ENCODE measurements around the gene CSTF3.
"Not testable (repeated sequence)": the region's sequence is repeated elsewhere in the genome, so short reads cannot be mapped to it uniquely, and the experiment has no call there.

The CSTF3 gene

DNA sequence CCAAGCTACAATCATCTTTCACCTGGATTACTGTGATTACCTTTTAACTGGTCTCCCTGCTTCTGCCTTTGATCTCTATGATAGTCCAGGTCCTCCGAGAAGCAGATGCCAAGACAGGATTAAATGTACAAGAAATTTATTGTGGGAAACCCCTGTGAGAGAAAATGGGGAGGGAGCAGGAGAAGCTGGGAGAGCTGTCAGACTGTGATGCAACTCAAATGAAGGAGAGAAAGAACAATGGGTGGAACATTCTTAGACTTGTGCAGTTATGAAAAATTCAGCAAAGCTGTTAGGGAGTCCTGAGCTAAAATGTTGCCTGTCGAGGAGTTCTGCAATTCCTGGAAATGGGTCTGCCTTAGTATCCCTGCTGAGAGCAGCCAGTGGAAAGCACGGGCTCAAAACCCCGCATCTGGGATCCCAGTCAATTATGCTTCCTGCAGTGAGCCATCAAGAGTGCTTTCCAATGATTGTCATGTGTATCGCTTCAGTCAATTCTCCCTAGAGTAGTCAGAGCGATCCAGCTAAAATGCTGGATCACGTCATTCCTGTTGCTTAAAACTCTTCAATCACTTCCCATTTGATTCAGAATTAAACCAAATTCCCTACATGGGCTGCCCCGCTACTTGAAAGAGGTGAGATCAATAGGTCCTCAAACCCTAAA, 16.5 kb upstream of the CSTF3 start:
- Mint-ChIP-seq H3K27ac (no peak overlapping the region), H3K36me3 (ENCODE audit: low read depth) (peaks cover 4% of the 10 kb centered on the region), H3K9me3 (peaks cover 4% of the 10 kb centered on the region), H3K27me3 (ENCODE audit: low read depth) (no peaks in the 10 kb centered on the region), H3K4me3 (no peak overlapping the region), H3K4me1 (ENCODE audit: low read depth) (peaks cover 13% of the 10 kb centered on the region)

DNA sequence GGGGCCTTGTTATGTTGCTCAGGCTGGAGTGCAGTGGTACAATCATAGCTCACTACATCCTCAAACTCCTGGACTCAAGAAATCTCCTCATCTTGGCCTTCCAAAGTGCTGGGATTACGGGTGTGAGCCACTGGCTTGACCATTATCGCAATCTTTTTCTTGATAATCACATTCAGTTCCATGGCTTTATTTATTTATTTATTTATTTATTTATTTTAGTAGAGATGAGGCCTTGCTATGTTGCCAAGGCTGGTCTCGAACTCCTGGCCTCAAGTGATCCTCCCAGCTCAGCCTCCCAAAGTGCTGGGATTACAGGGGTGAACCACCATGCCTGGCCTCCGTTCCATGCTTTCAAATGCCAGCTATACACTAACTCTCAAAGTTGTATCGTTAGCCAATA, 15.5 kb upstream of the CSTF3 start:
- H3K27ac Mint-ChIP-seq; H3K4me3 Mint-ChIP-seq; H3K27me3 Mint-ChIP-seq (ENCODE audit: low read depth); H3K36me3 Mint-ChIP-seq (ENCODE audit: low read depth); H3K9me3 Mint-ChIP-seq: not testable (repeated sequence)
- peaks cover 13% of the 10 kb centered on the region for H3K4me1 Mint-ChIP-seq (ENCODE audit: low read depth)

- Mint-ChIP-seq H3K4me3 (no peak overlapping the region), H3K27me3 (ENCODE audit: low read depth) (no peaks in the 10 kb centered on the region), H3K4me1 (ENCODE audit: low read depth) (no peaks in the 10 kb centered on the region), H3K36me3 (ENCODE audit: low read depth) (no peaks in the 10 kb centered on the region), H3K9me3 (no peaks in the 10 kb centered on the region), H3K27ac (no peak overlapping the region)
Measured at GRCh38 chr11:33172996-33173395, 11.7 kb upstream of the CSTF3 start.

- Mint-ChIP-seq H3K4me1 (ENCODE audit: low read depth) (no peaks in the 10 kb centered on the region), H3K36me3 (ENCODE audit: low read depth) (no peaks in the 10 kb centered on the region), H3K27me3 (ENCODE audit: low read depth) (no peaks in the 10 kb centered on the region), H3K4me3 (no peak overlapping the region), H3K9me3 (no peaks in the 10 kb centered on the region), H3K27ac (no peak overlapping the region)
Measured at GRCh38 chr11:33172345-33172744, 11.1 kb upstream of the CSTF3 start.

DNA sequence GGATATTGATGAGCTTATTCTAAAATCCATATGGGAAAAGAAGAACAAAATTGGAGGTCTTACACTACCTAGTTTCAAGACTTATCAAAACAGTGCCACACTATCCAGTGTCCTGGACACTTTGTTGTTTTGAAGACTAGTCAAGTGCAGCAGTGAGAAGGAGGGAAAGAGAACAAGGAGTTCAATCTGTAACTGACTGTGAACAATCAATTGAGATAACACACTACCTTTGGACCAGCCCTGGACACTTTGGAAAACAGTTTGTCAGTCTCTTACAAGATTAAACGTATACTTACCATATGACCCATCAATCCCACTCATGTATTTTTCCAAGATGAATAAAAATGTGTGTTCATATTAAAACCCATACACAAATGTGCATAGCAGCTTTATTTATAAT, 10.0 kb upstream of the CSTF3 start:
- Mint-ChIP-seq H3K36me3 (ENCODE audit: low read depth) (no peaks in the 10 kb centered on the region), H3K9me3 (no peaks in the 10 kb centered on the region), H3K27me3 (ENCODE audit: low read depth) (no peaks in the 10 kb centered on the region), H3K27ac (no peak overlapping the region), H3K4me1 (ENCODE audit: low read depth) (no peaks in the 10 kb centered on the region), H3K4me3 (no peak overlapping the region)

DNA sequence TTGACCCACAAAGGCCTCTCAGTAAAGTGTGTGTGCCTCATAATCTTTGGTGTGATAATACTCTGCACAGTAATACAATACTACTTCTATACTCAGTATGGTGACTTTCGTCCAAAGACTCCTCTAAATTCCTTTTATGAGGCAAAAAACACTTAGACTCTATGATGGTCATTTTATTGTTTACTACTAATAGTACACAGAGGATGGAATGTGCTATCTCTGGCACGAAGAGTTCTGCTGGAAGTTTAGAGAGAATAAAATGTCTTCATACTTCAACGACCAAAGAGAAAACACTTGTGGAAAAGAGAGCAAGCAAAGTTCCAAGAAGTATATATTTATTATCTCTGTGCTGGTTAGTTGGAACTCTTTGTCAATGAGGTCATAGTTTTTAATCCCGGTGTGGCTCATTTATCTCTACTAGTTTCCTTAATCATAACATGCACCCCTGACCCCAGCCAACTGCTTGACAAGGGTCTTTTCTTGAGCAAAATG, 7.5 kb upstream of the CSTF3 start:
- Mint-ChIP-seq H3K27ac (no peak overlapping the region), H3K9me3 (no peaks in the 10 kb centered on the region), H3K4me1 (ENCODE audit: low read depth) (no peaks in the 10 kb centered on the region), H3K36me3 (ENCODE audit: low read depth) (no peaks in the 10 kb centered on the region), H3K4me3 (no peak overlapping the region), H3K27me3 (ENCODE audit: low read depth) (no peaks in the 10 kb centered on the region)

GRCh38 chr11:33162831-33163230, 1.6 kb upstream of the CSTF3 start:
- Mint-ChIP-seq H3K9me3 (no peaks in the 10 kb centered on the region), H3K27me3 (ENCODE audit: low read depth) (no peaks in the 10 kb centered on the region), H3K36me3 (ENCODE audit: low read depth) (peaks cover 14% of the 10 kb centered on the region), H3K4me1 (ENCODE audit: low read depth) (peaks cover 27% of the 10 kb centered on the region), H3K4me3 (peak overlapping the region; percentile 45), H3K27ac (peak overlapping the region; percentile 16)

DNA sequence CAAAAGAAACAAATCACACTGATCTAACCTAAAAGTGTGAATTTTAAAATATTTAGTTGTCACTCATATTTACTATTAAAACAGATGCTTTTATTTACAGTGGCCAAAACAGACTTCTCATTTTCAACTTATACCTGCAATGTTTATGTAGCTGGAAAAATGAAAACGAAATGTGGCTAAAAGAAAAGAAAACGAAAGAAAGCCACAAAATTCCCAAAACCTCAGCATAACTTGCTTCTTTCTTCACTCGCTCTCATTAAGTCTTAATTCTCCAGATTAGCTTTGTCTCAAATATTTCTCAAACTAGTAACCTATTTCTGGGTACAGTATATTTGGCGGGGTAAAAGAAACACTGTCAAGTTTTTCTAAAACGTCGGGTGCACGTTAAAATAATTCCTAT, 693 bp downstream of the CSTF3 start:
- peak overlapping the region; percentile 100 for H3K4me3 Mint-ChIP-seq
- H3K9me3 Mint-ChIP-seq = no peaks in the 10 kb centered on the region
- peak overlapping the region; percentile 98 for H3K27ac Mint-ChIP-seq
- H3K27me3 Mint-ChIP-seq (ENCODE audit: low read depth) = no peaks in the 10 kb centered on the region
- H3K36me3 Mint-ChIP-seq (ENCODE audit: low read depth) = peaks cover 18% of the 10 kb centered on the region
- peaks cover 34% of the 10 kb centered on the region for H3K4me1 Mint-ChIP-seq (ENCODE audit: low read depth)

DNA sequence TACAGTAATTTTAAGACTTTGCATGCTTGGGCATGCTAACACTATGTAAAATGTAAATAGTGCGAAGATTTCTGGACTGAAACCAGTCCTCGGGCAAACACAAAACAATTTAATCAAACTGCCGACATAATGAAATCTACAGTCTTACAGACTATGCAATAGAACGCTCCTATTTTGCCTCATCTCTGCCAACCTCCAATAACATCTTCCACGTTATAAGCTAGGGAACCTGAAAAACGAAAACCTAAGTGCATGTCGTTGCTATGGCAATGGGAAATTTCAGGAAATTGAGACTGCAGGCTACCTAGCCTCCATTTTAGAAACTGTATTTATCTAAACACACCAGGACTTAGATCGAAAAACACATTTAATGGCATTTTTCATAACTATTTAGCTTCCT, 1.1 kb downstream of the CSTF3 start:
- H3K36me3 Mint-ChIP-seq (ENCODE audit: low read depth) = peaks cover 19% of the 10 kb centered on the region

GRCh38 chr11:33159378-33159867, 1.9 kb downstream of the CSTF3 start:
- Mint-ChIP-seq H3K36me3 (ENCODE audit: low read depth) (peaks cover 23% of the 10 kb centered on the region), H3K27ac (peak overlapping the region; percentile 98), H3K4me1 (ENCODE audit: low read depth) (peaks cover 35% of the 10 kb centered on the region), H3K4me3 (peak overlapping the region; percentile 100)
- not testable (repeated sequence) for H3K27me3 Mint-ChIP-seq (ENCODE audit: low read depth); H3K9me3 Mint-ChIP-seq

More for the DNA sequence above, 1.1 kb downstream of the CSTF3 start:
- peak overlapping the region; percentile 100 for H3K4me3 Mint-ChIP-seq
- peak overlapping the region; percentile 98 for H3K27ac Mint-ChIP-seq
- H3K4me1 Mint-ChIP-seq (ENCODE audit: low read depth) = peaks cover 35% of the 10 kb centered on the region
- H3K27me3 Mint-ChIP-seq (ENCODE audit: low read depth) = no peaks in the 10 kb centered on the region
- no peaks in the 10 kb centered on the region for H3K9me3 Mint-ChIP-seq

- no peaks in the 10 kb centered on the region for H3K9me3 Mint-ChIP-seq
- H3K27me3 Mint-ChIP-seq (ENCODE audit: low read depth) = no peaks in the 10 kb centered on the region
- H3K36me3 Mint-ChIP-seq (ENCODE audit: low read depth) = peaks cover 23% of the 10 kb centered on the region
- H3K4me3 Mint-ChIP-seq = peak overlapping the region; percentile 100
- peaks cover 35% of the 10 kb centered on the region for H3K4me1 Mint-ChIP-seq (ENCODE audit: low read depth)
- peak overlapping the region; percentile 51 for H3K27ac Mint-ChIP-seq
Measured at GRCh38 chr11:33158596-33159275, 2.5 kb downstream of the CSTF3 start.

DNA sequence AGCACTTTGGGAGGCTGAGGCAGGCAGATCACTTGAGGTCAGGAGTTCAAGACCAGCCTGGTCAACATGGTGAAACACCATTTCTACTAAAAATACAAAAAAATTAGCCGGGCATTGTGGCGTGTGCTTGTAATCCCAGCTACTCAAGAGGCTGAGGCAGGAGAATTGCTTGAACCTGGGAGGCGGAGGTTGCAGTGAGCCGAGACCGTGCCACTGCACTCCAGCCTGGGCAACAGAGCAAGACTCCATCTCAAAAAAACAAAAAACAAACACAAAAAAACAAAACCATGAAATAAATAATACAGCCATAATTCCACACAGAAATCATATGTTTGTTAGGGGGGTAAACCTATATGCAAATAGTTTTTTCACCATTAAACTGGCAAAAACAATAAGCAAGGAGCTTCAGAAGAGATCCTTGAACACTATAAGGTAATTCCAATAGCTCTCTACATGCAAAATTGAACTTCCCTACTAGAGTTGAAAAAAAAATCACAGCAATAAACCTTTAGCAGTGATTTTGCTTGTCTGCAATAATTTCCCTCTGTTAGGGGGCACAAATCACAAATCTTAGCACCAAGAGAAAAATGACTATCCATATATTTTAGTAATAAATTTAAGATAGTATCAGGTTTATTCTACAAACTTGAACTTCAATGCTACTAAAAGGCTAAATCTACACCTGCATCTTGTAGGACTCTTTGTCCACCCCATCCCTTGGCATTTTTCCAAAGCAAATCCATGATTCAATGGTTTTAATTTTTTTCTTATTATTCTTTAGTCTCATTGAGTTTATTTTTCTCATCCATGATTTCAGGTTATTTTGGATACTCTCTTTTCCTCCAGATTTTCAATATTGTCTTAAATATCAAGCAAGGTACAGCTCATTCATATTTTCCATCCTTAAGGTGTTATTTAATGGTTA, 3.9 kb downstream of the CSTF3 start:
- Mint-ChIP-seq H3K4me1 (ENCODE audit: low read depth) (peaks cover 32% of the 10 kb centered on the region), H3K27me3 (ENCODE audit: low read depth) (no peaks in the 10 kb centered on the region), H3K9me3 (no peaks in the 10 kb centered on the region), H3K27ac (peak overlapping the region; percentile 49), H3K36me3 (ENCODE audit: low read depth) (peaks cover 27% of the 10 kb centered on the region), H3K4me3 (no peak overlapping the region)

GRCh38 chr11:33151399-33151798, 9.9 kb downstream of the CSTF3 start:
- Mint-ChIP-seq H3K27ac (no peak overlapping the region), H3K27me3 (ENCODE audit: low read depth) (no peaks in the 10 kb centered on the region), H3K4me1 (ENCODE audit: low read depth) (peaks cover 10% of the 10 kb centered on the region), H3K4me3 (no peak overlapping the region), H3K9me3 (no peaks in the 10 kb centered on the region), H3K36me3 (ENCODE audit: low read depth) (peaks cover 24% of the 10 kb centered on the region)

GRCh38 chr11:33147559-33147958, 13.7 kb downstream of the CSTF3 start:
- no peak overlapping the region for H3K4me3 Mint-ChIP-seq
- H3K4me1 Mint-ChIP-seq (ENCODE audit: low read depth) = peaks cover 3% of the 10 kb centered on the region
- no peaks in the 10 kb centered on the region for H3K27me3 Mint-ChIP-seq (ENCODE audit: low read depth)
- H3K36me3 Mint-ChIP-seq (ENCODE audit: low read depth) = peaks cover 18% of the 10 kb centered on the region
- no peak overlapping the region for H3K27ac Mint-ChIP-seq
- no peaks in the 10 kb centered on the region for H3K9me3 Mint-ChIP-seq
